Breast epithelium (tissue), 4 donors: ENCODE results near the gene RPS6KB2. TPM values are rescaled to one million over a fixed set of nuclear protein-coding genes. Genes with fewer than 3 reads are reported as not detected.

Source experiments
- DNase-seq, 2 donors: peaks; one replicate each; pipeline ENCODE4 v3.0.0-alpha.2; 2019; ENCODE audit warnings: low spot score in 2 of 2
- H3K27ac ChIP-seq, 2 donors: fragments of 200-600 bp; sonication (generic) in 1 of 2; one replicate each; pipeline ENCODE4 v1.5.1; 2016 to 2019; ENCODE audit warnings: mild to moderate bottlenecking in 1 of 2
- H3K27me3 ChIP-seq, 2 donors: fragments of 200-600 bp; sonication (generic) in 1 of 2; one replicate each; pipeline versions ENCODE4 v1.5.1 to v1.6.0; 2017 to 2019; ENCODE audit warnings: control low read depth in 1 of 2, mild to moderate bottlenecking in 1 of 2
- H3K36me3 ChIP-seq: fragments of 200-600 bp; one replicate; pipeline ENCODE4 v1.5.1; 2019
- H3K4me1 ChIP-seq, 2 donors: fragments of 200-600 bp; sonication (generic); one replicate each; pipeline ENCODE4 v1.5.1; 2016 to 2019; ENCODE audit warnings: control low read depth in 1 of 2
- H3K4me3 ChIP-seq, 3 donors: fragments of 200-600 bp; sonication (generic); 1 replicate in 2 of 3; 2 replicates in 1 of 3; pipeline ENCODE4 v1.5.1; 2016 to 2019; ENCODE audit warnings: mild to moderate bottlenecking in 3 of 3, moderate library complexity in 2 of 3
- H3K9me3 ChIP-seq, 2 donors: fragments of 200-600 bp; sonication (generic) in 1 of 2; one replicate each; pipeline ENCODE4 v1.5.1; 2016 to 2019; ENCODE audit warnings: control low read depth in 1 of 2
- CTCF ChIP-seq, 3 donors: fragments of 450-650 bp; IDR thresholded peaks; one replicate each; pipeline ENCODE4 v1.5.1; 2016 to 2017; ENCODE audit warnings: antibody characterized with exemption in 3 of 3, mild to moderate bottlenecking in 3 of 3, moderate library complexity in 3 of 3
- POLR2A ChIP-seq: fragments of 450-650 bp; IDR thresholded peaks from one replicate; pipeline ENCODE4 v1.6.1; 2016; ENCODE audit warnings: antibody characterized with exemption, mild to moderate bottlenecking, moderate library complexity
- POLR2AphosphoS5 ChIP-seq, 3 donors: sonication (generic); formaldehyde crosslinking; IDR thresholded peaks; one replicate each; pipeline ENCODE4 v1.6.1; 2017; ENCODE audit warnings: antibody characterized with exemption in 3 of 3
- intact Hi-C: fragments of 100-400 bp; cut with DNase I; formaldehyde crosslinking; loops from one replicate; pipeline ENCODE4 v1.15.1; 2023; ENCODE audit warnings: low total_unique reads
- total RNA-seq, 3 donors: library from RNA; depleted of rRNA; stranded (reverse); fragments of >200 nt; gene quantifications; one replicate each; pipeline ENCODE4 v1.1.0, GENCODE V29; 2016

Gene RPS6KB2
- total RNA-seq, 3 donors from 2014 or later = 28.0 to 41.6 (median 40.1) TPM

DNA sequence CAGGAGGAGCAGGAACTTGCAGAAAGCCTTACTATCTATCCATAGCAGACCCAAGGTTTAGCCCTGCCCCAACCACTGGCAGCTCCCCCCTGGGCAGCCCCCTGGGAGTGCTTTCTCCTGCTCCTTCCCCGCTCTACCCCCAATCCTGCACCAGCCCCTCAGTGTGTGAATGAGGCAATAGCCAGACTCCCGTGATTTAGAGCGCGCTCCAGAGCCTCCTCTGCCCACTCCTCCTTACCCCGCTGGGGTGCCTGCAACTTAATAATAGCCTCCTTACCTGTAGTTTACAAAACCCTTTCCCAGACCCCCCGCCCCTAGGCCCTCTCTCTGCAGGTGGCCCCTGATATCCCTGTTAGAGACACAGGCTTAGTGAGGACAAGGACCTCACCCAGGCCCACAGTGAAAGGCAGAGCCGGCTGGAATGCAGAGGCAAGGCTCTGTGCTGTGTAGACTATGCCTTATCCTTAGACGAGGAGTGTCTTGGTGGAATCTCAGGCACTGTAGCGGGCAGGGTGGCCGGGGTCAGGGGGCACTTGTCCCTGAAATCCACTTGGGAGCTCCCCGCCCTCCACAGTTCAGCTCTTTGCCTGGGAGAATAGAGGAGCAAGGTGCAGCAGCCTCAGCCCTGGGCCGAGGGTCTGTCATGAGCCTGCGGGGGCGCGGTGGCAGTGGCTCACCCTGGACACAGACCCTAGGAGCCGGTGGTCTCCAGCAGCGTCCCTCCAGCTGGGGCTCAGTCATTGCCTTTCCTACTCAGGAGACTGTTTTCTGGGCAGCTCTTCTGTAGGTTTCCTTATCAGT, 17.1 kb upstream of the RPS6KB2 start:
- TF ChIP-seq POLR2A = no peak
- no peak for TF ChIP-seq CTCF (IDR thresholded peaks at IDR 0.05)
- no peak for TF ChIP-seq POLR2AphosphoS5 (IDR thresholded peaks at IDR 0.05)
- intact Hi-C loops = no loop called here
- no peak overlapping the region for H3K4me3 ChIP-seq
- no peak for DNase-seq
- H3K9me3 ChIP-seq = no peaks in the 10 kb centered on the region
- H3K27me3 ChIP-seq = peaks cover 0 to 15% of the 10 kb centered on the region in 2 donors
- H3K27ac ChIP-seq = no peak overlapping the region
- H3K4me1 ChIP-seq = peaks cover 0 to 6% of the 10 kb centered on the region in 2 donors
- no peaks in the 10 kb centered on the region for H3K36me3 ChIP-seq

DNA sequence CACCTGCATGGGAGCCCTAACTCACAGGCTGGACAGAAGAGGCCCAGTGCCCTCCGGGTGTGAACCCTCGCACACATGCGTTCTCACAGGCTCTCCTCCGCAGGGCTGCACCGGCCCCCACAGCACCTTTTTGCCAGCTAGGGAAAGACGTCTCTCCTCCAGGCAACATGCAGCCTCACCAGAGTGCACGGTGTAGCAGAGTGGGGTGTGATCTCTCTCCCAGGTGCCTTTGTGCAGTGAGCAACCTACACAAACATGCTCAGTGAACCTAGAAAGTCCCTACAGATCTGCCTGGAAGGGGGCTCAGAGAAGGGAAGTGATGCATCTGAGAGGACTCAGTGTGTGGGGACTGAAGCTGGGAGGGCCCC, 16.5 kb upstream of the RPS6KB2 start:
- H3K9me3 ChIP-seq = no peaks in the 10 kb centered on the region
- peaks cover 0 to 6% of the 10 kb centered on the region in 2 donors for H3K4me1 ChIP-seq
- TF ChIP-seq POLR2AphosphoS5 (IDR thresholded peaks at IDR 0.05) (no peak), CTCF (IDR thresholded peaks at IDR 0.05) (no peak), POLR2A (no peak)
- DNase-seq = no peak
- no peaks in the 10 kb centered on the region for H3K36me3 ChIP-seq
- no peak overlapping the region for H3K27ac ChIP-seq
- no peak overlapping the region for H3K4me3 ChIP-seq
- intact Hi-C loops = no loop called here
- H3K27me3 ChIP-seq = peaks cover 0 to 15% of the 10 kb centered on the region in 2 donors

GRCh38 chr11:67412495-67413179, 15.7 kb upstream of the RPS6KB2 start:
- DNase-seq = no peak
- no peak for TF ChIP-seq POLR2AphosphoS5 (IDR thresholded peaks at IDR 0.05)
- TF ChIP-seq CTCF (IDR thresholded peaks at IDR 0.05) = no peak
- TF ChIP-seq POLR2A = no peak
- peaks cover 0 to 6% of the 10 kb centered on the region in 2 donors for H3K4me1 ChIP-seq
- intact Hi-C loops = no loop called here
- no peaks in the 10 kb centered on the region for H3K36me3 ChIP-seq
- H3K9me3 ChIP-seq = no peaks in the 10 kb centered on the region
- H3K27me3 ChIP-seq = peaks cover 0 to 15% of the 10 kb centered on the region in 2 donors
- H3K4me3 ChIP-seq = no peak overlapping the region
- no peak overlapping the region for H3K27ac ChIP-seq

DNA sequence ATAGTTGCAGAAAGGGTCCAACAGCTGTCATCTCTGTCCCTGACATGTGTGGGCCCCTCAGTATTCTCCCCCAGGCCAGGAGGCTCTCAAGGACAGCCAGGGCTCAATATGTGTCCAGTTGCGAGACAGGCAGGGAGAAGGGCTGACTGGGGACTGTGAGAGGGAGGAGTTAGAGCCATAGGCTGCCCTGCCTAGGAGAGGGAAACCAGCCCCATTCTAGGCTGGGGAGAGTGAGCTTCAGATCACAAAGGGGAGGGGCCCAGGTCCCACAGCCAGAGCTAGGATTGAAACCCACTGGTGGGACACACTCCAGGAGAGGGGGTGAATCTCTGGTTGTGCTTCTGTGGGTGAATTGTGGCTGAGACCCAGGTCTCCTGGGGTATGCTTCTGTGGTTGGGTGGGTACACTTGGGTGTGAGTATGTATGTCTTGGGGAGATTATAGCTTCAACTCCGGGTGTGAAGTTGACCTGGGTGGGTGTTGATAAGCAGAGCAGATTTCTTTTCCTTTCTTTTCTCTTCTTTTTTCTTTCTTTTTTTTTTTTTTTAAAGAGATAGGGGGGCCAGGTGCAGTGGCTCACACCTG, 14.9 kb upstream of the RPS6KB2 start:
- H3K4me3 ChIP-seq = no peak overlapping the region
- DNase-seq = no peak
- H3K27ac ChIP-seq = no peak overlapping the region
- H3K9me3 ChIP-seq = no peaks in the 10 kb centered on the region
- intact Hi-C loops = no loop called here
- H3K27me3 ChIP-seq = peaks cover 0 to 15% of the 10 kb centered on the region in 2 donors
- TF ChIP-seq POLR2A (no peak), CTCF (IDR thresholded peaks at IDR 0.05) (no peak), POLR2AphosphoS5 (IDR thresholded peaks at IDR 0.05) (no peak)
- H3K36me3 ChIP-seq = no peaks in the 10 kb centered on the region
- H3K4me1 ChIP-seq = peaks cover under 1 to 6% of the 10 kb centered on the region in 2 donors
